GM19455 (cell line): Measurements from ENCODE around the gene FGGY.
"Not testable (repeated sequence)": the region's sequence is repeated elsewhere in the genome, so short reads cannot be mapped to it uniquely, and the experiment has no call there.

Experiments
- ATAC-seq: cut with Tn5 transposase; IDR thresholded peaks from one replicate; pipeline ENCODE4 v1.9.1; 2021; ENCODE audit not compliant: unreplicated experiment

Gene FGGY

DNA sequence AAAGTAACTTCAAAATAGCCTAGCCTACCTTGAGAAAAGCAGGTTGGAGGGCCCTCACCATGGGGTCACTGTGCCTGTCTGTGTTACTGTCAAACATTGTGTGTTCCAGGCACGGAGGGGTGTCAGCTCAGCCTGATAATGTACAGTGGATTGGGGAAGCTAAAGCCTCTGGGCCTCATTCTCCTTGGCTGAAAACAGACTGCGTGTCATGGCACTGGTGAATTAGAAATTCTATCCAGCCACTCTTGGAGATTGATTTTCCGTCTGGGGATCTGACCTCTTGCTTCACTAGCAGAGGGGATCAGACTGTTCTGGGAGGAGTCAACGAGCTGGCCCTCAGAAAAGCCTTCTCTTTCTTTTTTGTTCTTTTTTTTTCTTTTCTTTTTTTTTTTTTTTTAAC, 394.4 kb downstream of the FGGY start:
- no peak for ATAC-seq

DNA sequence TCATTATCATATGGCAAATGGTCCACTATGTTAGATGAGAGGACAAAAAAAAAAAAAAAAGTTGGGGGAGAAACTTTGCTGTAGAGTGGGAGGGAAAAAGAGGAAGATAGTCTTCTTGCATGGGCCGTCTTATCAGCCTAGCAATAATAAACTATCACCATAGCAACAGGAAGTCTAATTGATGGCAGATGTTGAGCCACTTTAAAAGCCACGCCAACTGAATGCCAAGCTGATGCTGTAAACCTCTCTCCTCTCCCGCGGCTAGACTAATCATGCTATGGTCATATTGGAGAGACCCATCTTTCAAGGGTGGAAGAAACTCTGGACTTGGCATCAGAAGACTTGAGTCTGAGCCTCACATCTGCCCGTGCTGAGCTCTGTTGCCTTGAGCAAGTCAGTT, 395.7 kb downstream of the FGGY start:
- no peak for ATAC-seq

DNA sequence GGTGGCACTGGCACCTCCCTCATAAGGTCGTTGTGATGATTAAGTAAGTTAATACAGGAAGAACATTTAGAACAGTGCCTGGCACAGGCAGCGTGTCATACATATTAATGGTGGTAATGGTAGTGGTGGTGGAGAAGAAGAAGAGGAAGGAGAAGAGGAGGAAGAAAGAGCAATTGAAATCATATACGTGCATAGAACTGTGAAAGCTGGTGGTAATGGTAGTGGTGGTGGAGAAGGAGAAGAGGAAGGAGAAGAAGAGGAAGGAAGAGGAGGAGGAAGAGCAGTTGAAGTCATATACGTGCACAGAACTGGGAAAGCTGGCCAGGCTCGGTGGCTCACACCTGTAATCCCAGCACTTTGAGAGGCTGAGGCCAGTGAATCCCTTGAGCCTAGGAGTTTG, 396.5 kb downstream of the FGGY start:
- no peak for ATAC-seq

DNA sequence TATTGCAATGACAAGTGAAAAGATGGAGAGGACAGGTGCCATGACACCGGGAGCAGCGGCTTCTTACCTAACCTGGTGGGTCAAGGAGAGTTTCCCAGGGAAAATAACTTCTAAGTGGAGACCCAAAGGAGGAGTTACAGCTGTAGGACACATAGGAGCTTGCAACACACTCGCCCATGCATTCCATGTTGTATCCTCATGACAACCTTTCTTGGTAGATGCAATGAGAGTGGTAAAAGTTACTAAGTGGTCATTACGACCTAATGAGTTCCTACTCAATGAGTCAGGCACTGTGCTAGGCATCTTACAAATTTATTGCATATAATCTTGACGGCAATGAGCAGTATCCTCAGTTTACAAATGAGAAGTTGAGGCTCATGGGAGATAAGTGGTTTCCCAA, 398.4 kb downstream of the FGGY start:
- no peak for ATAC-seq

DNA sequence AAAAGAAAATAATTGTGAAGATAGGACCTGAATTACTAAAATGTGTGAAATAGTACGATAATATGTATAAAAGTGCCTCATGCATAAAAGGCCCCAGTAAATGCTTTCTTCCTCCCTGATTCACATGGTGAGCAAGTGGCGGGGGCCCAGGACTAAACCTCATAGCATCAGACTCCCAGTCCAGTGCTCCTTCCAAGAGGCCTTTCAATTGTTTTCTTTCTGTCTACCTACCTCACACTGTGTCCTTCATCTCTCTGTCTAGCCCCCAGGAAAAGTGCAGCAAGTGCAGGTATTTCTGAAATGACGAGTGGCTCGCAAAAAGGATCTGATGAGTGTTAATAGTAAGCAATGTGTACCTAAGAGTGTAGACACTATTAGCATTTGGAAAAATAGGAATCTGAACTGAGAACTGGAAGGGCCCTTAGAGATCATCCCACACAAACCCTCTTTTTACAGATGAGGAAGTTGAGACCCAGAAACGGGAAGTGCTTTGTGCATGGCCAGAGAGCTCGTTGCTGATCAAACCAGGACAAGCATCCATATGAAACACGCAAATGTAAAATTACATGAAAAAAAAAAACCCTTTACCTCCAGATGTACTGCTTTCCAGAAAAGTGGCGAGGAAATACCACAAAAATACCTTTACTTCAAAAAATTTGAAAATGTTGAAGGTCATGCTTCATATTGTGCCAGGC, 399.7 kb downstream of the FGGY start:
- ATAC-seq, result no peak

DNA sequence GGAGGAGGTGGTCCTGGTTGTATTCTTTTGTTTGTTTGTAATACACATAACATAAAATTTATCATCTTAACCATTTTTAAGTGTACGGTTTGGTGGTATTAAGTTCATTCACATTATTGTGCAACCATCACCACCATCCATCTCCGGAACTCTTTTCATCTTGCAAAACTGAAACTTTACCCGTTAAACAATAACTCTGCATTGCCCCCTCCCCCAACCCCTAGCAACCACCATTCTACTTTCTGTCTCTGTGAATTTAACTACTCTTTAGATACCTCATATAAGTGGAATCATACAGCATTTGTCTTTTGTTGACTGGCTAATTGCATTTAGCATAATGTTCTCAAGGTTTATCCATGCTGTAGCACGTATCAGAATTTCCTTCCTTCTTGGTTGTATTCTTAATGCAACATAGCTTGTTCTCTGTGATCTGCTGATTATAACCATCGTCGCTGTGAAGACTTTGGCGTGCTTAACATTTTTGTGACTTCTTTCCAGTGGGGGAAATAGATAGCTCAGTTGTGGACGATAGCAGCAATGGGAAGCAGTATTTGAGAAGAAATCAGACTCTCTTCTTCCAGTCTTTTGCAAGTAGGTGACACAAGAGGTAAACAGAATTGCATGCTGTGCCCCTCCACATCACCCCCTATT, 400.4 kb downstream of the FGGY start:
- no peak for ATAC-seq

DNA sequence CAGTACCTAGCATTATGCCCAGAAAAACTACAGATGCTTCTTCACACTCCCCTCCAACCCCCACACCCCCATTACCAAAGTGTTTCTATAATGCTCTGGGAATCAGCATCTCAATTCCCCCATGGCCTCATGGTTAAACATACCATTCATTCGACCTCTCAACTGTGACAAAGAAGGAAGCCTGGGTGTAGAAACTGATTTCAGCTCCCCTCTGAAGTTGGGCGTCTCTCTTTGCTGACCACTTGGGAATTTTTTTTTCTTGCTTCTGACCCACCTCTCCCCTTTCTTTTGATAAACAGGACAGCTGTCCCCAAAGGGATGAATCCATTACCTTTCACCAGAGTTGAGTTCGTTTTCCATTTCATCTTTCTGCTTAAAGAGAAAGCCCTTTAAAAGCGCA, 401.5 kb downstream of the FGGY start:
- ATAC-seq, result no peak

DNA sequence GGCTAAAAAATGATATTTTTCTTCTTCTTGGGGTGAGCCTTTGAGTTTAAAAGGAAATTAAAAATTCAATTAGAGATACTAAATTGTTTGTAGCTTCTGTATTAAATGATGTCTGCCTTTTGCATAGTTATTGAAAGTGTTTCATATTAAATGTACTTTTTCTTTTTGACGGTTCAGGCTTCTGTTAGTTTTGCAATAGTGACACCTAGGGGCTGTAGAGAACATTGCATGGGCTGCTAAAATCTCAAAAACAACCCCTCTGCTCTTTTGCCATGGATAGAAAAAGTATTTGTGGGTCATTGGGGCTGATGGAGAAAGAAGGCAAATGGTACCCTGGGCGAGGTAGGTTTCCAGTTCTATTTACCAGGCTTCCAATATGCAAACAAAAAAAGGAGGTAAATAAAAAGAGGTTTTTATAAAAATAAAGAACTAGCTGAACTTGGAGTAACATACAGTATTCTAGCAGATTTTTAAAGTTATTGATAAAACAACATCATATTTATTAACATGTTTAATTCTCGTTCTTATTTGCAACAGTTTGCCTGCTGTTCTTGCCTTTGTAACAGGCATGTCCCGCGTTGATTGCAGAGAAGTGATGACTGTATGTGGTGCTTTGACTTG, 402.4 kb downstream of the FGGY start:
- no peak for ATAC-seq

DNA sequence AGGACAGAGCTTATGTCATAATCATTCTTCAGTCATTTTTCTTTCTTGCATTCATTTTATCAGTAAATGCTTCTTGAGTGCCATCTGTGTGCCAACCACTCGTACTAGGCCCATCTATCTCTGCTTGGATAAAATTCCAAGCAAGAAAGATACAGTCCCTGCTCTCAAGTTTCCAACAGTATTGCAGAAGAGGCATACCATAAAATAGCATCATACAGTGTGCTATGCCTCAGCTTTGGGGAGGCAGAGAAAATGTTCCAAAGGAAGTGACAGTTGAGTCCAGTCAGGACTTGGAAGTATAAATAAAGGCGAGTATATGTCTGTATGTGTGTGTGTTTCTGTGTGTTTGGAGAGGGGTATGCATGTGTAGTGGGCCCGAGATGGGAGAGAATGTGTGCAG, 404.5 kb downstream of the FGGY start:
- no peak for ATAC-seq

DNA sequence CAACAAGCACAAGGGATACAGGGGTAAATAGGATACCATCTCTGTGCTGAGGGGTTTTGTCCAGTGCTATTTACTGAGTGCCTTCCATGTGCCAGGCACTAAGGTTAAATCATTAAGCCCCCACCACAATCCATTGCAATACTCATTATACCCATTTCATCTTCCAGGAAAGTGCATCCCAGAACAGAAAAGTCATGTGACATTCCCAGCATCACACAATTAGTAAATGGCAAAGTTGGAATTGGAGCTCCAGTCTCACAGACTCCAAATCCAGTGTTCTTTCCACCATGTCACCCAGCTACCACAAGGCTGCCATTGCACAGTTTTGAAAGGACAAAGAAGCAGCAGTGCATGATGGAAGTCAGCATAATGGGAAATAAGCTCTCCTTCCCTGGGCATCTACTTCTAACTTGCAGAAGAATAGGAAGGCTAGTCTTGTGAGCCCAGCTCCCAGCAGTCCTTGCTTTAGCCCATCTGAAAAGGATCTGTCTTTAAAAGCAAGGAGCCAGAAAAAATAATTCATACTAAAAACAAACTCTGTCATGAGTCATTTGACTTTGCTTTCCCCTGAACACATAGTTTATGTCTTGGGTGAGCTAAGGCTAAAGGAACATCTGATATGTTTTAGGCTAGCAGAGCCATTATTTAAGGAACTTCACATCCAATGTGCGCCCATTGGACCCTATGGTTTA, 406.5 kb downstream of the FGGY start:
- no peak for ATAC-seq

DNA sequence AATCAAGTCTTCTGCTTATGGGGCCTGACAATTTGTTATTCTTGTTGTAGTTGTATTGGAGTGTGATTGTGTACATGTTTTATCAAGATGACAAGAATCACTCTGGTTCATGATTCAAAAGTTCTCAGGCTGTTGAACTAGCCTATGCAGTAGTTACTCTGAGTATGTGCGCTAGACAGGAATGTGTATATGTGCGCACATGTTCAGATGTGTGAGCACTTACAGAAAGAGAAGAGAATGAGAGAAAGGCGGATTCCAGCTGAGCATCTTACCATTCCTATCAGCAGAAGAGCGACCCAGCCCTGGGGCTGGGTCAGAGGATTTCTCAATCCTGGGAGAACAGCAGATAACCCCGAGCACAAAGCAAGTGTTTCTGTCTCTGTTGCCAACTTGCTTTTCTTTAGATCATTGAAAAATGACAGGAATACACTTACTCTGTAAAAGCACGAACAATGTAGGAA, 407.1 kb downstream of the FGGY start:
- no peak for ATAC-seq

DNA sequence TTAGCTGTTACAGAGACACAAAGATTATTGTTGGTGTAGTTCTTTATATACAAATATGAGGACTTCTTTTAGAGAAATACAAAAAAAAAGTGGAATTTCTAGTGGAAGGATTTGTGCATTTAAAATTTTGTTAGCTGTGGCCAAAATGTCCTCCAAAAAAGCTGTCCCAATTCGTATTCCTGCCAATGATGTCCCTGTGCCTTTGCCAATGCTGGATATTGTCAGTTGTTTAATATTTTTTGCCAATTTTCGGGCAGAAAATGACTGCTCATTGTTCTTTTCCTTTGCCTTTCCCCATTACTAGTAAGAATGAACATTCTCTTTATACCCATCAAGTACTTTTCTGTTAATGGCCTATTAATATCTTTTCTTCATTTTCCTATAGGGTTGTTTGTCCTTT, 407.8 kb downstream of the FGGY start:
- ATAC-seq, result no peak

DNA sequence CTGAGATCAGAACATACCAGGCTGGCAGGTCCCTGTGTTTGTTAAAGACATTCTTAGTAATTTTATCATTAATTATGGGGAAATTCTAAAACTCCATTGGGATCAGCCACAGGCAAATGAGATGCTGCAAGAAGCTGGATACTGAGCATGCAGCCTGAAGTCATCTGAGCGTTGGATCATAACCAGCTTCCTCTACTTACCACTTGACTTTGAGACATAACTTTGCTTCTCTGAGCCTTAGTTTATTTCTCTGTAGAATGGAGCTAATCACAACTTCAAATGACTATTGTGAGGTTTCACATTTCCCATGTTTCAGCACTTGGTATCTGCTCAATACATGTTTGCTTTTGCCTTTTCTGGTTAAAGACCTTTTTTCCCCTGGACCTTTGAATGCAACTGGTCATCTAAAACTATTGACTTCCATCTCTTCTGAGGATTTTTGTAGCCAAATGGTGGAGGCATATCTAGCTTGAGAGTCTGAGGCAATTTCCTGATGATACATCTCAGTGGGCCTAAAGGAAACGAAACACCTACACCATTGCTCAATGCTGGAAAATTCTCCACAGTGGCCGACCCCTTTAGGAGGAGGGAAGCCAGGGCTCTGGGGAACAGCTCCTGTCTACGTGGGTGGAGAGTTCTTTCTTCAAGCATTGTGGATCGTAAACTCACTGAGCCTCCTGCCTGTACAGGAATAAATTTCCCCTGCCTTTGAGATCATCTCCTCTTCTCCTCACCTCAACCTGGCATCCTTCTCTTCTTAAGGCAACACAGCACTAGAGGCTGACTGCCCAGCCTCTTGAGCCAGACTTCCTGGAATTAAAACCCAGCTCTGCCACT, 408.8 kb downstream of the FGGY start:
- ATAC-seq, result no peak

DNA sequence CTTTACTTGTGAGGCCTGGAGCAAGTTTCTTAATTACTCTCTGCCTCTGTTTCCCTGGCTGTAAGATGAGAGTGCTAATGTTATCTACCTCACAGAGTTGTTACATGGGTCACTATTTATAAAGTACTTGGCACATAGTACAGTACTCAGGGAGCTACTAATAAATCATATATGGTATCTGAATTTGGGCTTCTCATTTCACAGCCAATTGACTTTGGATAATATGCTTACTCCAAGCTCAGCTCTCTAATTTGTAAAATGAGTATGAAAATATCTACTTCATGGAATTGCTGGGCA, 409.4 kb downstream of the FGGY start:
- ATAC-seq, result no peak

DNA sequence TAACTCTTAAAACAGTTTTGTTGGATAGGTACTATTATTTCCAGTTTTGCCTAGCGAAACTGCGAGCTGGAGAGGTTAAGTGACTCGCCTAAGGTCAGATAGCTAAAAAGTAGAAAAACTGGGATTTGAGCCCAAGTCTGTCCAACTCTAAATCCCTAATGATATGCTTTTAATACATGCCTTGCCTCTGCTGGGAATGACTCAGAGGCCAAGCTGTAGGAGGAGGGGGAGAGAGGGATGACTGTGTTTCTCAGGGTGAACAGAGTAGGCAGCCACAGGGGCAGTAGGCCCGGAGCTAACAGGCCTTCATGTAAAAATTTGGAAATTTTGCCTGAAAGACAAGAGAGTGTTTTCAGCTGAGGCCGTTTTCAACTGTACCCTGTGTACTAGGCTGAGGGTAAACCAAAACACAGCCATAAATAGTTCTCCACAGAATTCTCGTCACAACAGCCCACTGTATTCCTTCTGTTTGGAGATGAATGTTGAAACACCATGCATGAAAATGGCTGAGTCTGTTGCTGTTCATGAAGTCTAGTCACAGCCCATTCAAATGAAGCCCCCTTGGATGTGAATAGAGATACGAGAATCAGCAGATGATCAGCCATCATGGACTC, 410.4 kb downstream of the FGGY start:
- no peak for ATAC-seq

DNA sequence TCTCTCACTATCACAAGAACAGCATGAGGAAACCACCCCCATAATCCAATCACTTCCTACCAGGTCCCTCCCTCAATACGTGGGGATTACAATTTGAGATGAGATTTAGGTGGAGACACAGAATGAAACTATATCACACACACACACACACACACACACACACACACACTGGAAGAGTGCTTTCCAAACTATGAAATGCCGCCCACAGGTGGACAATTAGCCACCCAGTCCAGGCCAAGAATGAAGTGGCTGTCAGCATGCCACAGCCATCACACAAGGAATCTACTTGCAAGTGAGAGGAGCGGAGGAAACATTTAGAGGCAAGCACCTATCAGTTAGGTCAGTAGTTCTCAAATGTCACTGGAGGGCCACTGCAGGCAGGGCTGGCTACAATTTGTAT, 412.4 kb downstream of the FGGY start:
- ATAC-seq, result no peak

DNA sequence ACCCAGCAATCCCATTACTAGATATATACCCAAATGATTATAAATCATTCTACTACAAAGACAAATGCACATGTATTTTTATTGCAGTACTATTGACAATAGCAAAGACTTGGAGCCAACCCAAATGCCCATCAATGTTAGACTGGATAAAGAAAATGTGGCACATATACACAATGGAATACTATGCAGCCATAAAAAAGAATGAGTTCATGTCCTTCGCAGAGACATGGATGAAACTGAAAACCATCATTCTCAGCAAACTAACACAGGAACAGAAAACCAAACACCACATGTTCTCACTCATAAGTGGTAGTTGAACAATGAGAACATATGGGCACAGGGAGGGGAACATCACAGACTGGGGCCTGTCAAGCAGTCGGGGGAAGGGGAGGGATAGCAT, 414.0 kb downstream of the FGGY start:
- not testable (repeated sequence) for ATAC-seq

DNA sequence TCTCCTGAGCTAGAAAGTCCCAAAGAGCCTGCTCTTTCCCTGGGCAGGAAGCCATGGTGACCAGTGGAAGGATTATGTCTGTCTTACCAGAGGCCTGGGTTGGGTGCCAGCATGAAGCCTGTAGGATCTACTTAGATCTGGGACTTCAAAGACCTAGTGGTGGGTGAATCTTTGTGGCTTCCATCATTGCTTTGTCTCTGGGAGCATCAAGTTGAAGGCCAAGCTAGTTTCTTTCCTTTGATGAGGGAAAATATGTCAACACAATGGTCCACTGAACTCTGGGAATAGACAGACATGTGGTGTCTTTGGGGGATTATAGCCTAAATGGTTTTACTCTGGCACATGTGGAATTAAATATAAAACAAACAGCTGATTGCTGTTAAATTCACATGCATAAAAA, 417.3 kb downstream of the FGGY start:
- ATAC-seq, result no peak

DNA sequence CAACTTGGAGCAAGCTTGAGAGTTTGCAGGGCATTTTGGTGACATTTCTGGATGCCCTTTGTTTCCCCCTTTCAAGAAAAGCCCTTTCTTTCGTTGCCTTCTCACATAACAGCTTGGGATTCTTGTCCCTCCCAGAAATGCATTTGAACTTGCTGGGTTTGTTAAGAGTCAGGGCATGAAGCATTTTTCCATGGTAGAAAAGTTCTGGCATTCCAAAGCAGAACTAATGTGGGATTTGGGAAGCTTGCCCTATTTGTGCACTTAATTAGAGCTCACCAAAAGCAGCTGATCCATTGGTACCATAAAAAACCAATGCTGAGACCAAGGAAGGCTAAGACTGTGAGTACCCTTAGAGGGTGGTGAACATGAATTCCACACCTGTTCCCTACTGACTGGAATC, 418.1 kb downstream of the FGGY start:
- ATAC-seq, result no peak

DNA sequence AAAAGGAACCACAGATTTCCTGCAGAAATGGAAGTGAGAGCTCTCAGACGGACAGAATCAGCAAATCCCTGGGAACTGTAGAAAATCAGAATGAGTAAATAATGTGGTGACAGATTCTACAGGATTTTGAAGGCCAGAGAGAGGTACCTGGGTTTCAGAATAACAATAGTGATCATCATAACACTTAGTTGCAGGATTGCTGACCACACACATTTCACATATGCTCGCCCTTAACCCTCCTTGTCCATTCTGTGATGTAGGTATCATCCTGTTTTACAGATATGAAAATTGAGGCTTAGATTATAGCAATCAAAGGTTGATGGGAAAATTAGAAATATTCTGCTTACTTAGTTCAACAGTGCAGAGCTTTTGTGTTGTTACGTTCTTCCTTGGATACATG, 419.9 kb downstream of the FGGY start:
- ATAC-seq, result no peak
